H9 (cell line): Measurements from ENCODE around the gene SKIC8. TPM values are rescaled to one million over a fixed set of nuclear protein-coding genes. Genes with fewer than 3 reads are reported as not detected.

Experiments used
- DNase-seq: peaks from one replicate; pipeline ENCODE4 v3.0.0-alpha.2; 2017
- H2AFZ ChIP-seq: one replicate; pipeline ENCODE4 v1.6.1; 2013; ENCODE audit warnings: mild to moderate bottlenecking, low read length, control low read depth, moderate library complexity
- H2AK5ac ChIP-seq: 2 replicates; pipeline ENCODE4 v1.6.1; 2013; ENCODE audit warnings: low read length, control low read depth, mixed read lengths; ENCODE audit not compliant: insufficient read length
- H2BK120ac ChIP-seq: one replicate; pipeline ENCODE4 v1.6.1; 2013; ENCODE audit warnings: low read depth, mild to moderate bottlenecking, low read length, control low read depth, inconsistent platforms; ENCODE audit not compliant: poor library complexity, severe bottlenecking
- H2BK12ac ChIP-seq: 2 replicates; pipeline ENCODE4 v1.6.1; 2013; ENCODE audit warnings: low read length, control low read depth, mixed read lengths, low read depth; ENCODE audit not compliant: insufficient read length
- H2BK15ac ChIP-seq: 2 replicates; pipeline ENCODE4 v1.6.1; 2013; ENCODE audit warnings: low read depth, low read length, control low read depth
- H2BK20ac ChIP-seq: one replicate; pipeline ENCODE4 v1.6.1; 2013; ENCODE audit warnings: low read depth, mild to moderate bottlenecking, low read length, control low read depth, inconsistent platforms; ENCODE audit not compliant: poor library complexity, severe bottlenecking
- H2BK5ac ChIP-seq: 2 replicates; pipeline ENCODE4 v1.6.1; 2013; ENCODE audit warnings: low read length, control low read depth, mixed read lengths; ENCODE audit not compliant: insufficient read length
- H3K14ac ChIP-seq: 2 replicates; pipeline ENCODE4 v1.6.1; 2013; ENCODE audit warnings: low read length, control low read depth; ENCODE audit not compliant: insufficient read depth
- H3K18ac ChIP-seq: 2 replicates; pipeline ENCODE4 v1.6.1; 2013; ENCODE audit warnings: low read depth, mild to moderate bottlenecking, mixed read lengths, low read length, control low read depth; ENCODE audit not compliant: insufficient read length
- H3K23ac ChIP-seq: 2 replicates; pipeline ENCODE4 v1.6.1; 2013; ENCODE audit warnings: low read length, control low read depth, mixed read lengths, low read depth; ENCODE audit not compliant: insufficient read length
- H3K23me2 ChIP-seq: 2 replicates; pipeline ENCODE4 v1.6.1; 2013; ENCODE audit warnings: low read depth, mild to moderate bottlenecking, mixed read lengths, low read length, control low read depth; ENCODE audit not compliant: insufficient read length, poor library complexity, severe bottlenecking
- H3K27ac ChIP-seq: 2 replicates; pipeline ENCODE4 v1.5.1; 2013; ENCODE audit warnings: low read length, control low read depth, mixed read lengths, low read depth; ENCODE audit not compliant: insufficient read length
- H3K27me3 ChIP-seq: 2 replicates; pipeline ENCODE4 v1.6.1; 2013; ENCODE audit warnings: low read length, control low read depth, inconsistent platforms; ENCODE audit not compliant: insufficient read depth
- H3K4ac ChIP-seq: 2 replicates; pipeline ENCODE4 v1.6.1; 2013; ENCODE audit warnings: low read depth, mild to moderate bottlenecking, control low read depth, inconsistent platforms, low read length, moderate library complexity
- H3K4me1 ChIP-seq: 2 replicates; pipeline ENCODE4 v1.6.1; 2013; ENCODE audit warnings: low read length, control low read depth, inconsistent platforms; ENCODE audit not compliant: insufficient read depth
- H3K4me2 ChIP-seq: 2 replicates; pipeline ENCODE4 v1.6.1; 2013; ENCODE audit warnings: low read length, control low read depth, mixed read lengths; ENCODE audit not compliant: insufficient read length, insufficient read depth
- H3K56ac ChIP-seq: 2 replicates; pipeline ENCODE4 v1.6.1; 2013; ENCODE audit warnings: low read depth, mild to moderate bottlenecking, mixed read lengths, low read length, control low read depth; ENCODE audit not compliant: insufficient read length
- H3K79me1 ChIP-seq: 2 replicates; pipeline ENCODE4 v1.6.1; 2013; ENCODE audit warnings: low read depth, mild to moderate bottlenecking, moderate library complexity, low read length, control low read depth, inconsistent platforms; ENCODE audit not compliant: insufficient read depth, poor library complexity, severe bottlenecking
- H3K79me2 ChIP-seq: 2 replicates; pipeline ENCODE4 v1.6.1; 2013; ENCODE audit warnings: low read length, control low read depth, inconsistent platforms; ENCODE audit not compliant: insufficient read depth
- H3K9ac ChIP-seq: 2 replicates; pipeline ENCODE4 v1.6.1; 2013; ENCODE audit warnings: low read length, control low read depth, mixed read lengths; ENCODE audit not compliant: insufficient read length; ENCODE audit errors: extremely low read depth
- H3K9me3 ChIP-seq: one replicate; pipeline ENCODE4 v1.6.1; 2013; ENCODE audit warnings: low read depth, low read length, inconsistent platforms; ENCODE audit not compliant: control insufficient read depth
- H3T11ph ChIP-seq: one replicate; pipeline ENCODE4 v1.6.1; 2013; ENCODE audit warnings: mild to moderate bottlenecking, low read length, control low read depth, inconsistent platforms
- H4K20me1 ChIP-seq: one replicate; pipeline ENCODE4 v1.6.1; 2013; ENCODE audit not compliant: control insufficient read depth, insufficient read length, insufficient read depth
- H4K5ac ChIP-seq: 2 replicates; pipeline ENCODE4 v1.6.1; 2013; ENCODE audit warnings: low read depth, mild to moderate bottlenecking, mixed read lengths, low read length, control low read depth; ENCODE audit not compliant: insufficient read length
- H4K8ac ChIP-seq: replicated peaks from 2 replicates; pipeline ENCODE4 v1.6.1; 2013; ENCODE audit warnings: low read length, control low read depth, mixed read lengths, low read depth; ENCODE audit not compliant: insufficient read length
- H4K91ac ChIP-seq: 2 replicates; pipeline ENCODE4 v1.6.1; 2013; ENCODE audit warnings: low read depth, mild to moderate bottlenecking, moderate library complexity, mixed read lengths, low read length, control low read depth; ENCODE audit not compliant: insufficient read length
- H3K27ac Mint-ChIP-seq, 3 experiments: 2 replicates in 2 of 3; 3 replicates in 1 of 3; pipeline ENCODE4 v1.8.0; 2020 to 2021; ENCODE audit warnings: mixed read lengths in 3 of 3, mild to moderate bottlenecking in 1 of 3, moderate library complexity in 1 of 3
- H3K27me3 Mint-ChIP-seq: 2 replicates; pipeline ENCODE4 v1.8.0; 2021; ENCODE audit warnings: low read depth, mild to moderate bottlenecking, moderate library complexity, mixed read lengths
- H3K36me3 Mint-ChIP-seq, 3 experiments: 2 replicates in 2 of 3; 3 replicates in 1 of 3; pipeline ENCODE4 v1.8.0; 2020 to 2021; ENCODE audit warnings: low read depth in 3 of 3, mixed read lengths in 3 of 3; ENCODE audit not compliant: insufficient read depth in 1 of 3
- H3K4me1 Mint-ChIP-seq, 2 experiments: 2 replicates each; pipeline ENCODE4 v1.8.0; 2020; ENCODE audit warnings: mixed read lengths in 2 of 2
- H3K4me3 Mint-ChIP-seq, 2 experiments: 2 replicates in 1 of 2; 3 replicates in 1 of 2; pipeline ENCODE4 v1.8.0; 2020 to 2021; ENCODE audit warnings: mild to moderate bottlenecking in 2 of 2, mixed read lengths in 2 of 2, moderate library complexity in 1 of 2
- H3K9me3 Mint-ChIP-seq, 2 experiments: 2 replicates in 1 of 2; 3 replicates in 1 of 2; pipeline ENCODE4 v1.8.0; 2020; ENCODE audit warnings: mild to moderate bottlenecking in 2 of 2, mixed read lengths in 2 of 2, moderate library complexity in 1 of 2
- WGBS: extraction: QIAGEN DNeasy Blood & Tissue Kit; methylation state at CpG from one replicate; pipeline ENCODE4 v1.1.7; 2013; ENCODE audit warnings: missing lambda C conversion rate, low lambda C conversion rate, mixed read lengths; ENCODE audit not compliant: insufficient read length; ENCODE audit errors: extremely low coverage; 5-methylcytosine and 5-hydroxymethylcytosine counted together
- total RNA-seq: library from RNA; stranded (reverse); gene quantifications from 2 replicates; pipeline ENCODE4 v1.2.1, GENCODE V29; 2021
- TF ChIP-seq, protein P1 (sequence below): fragments of 200-600 bp; sonication (generic); conservative IDR thresholded peaks from 3 replicates; pipeline ENCODE4 v1.8.0; 2021; ENCODE audit warnings: antibody characterized with exemption, mild to moderate bottlenecking

SKIC8 gene
- total RNA-seq, 1 experiment from 2014 or later = 45.6 TPM

DNA sequence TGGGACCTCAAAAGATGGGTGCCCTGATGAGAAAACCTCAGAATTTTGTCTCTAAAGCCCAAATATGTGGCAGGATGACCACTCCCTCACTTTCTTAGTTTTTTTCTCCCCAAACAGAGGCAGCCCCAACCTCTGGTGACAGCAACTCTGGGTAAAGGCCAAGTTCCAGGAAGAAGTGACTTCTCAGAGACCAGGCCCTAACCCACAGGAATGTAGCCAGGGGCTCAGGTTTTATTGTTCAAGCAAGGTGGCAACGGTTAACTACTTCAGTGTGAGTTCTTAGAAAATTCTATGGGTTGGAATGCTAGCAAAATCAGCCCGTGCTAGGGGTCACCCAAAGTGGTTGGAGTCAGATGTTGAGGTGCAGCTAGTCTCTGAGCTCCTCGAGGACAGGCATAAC is 40.2 kb downstream of the SKIC8 start:
- Histone ChIP-seq H3K79me1 (no peaks in the 10 kb centered on the region), H3K79me2 (no peaks in the 10 kb centered on the region), H2BK120ac (no peak overlapping the region), H3K27me3 (no peaks in the 10 kb centered on the region), H3K9me3 (no peaks in the 10 kb centered on the region), H4K5ac (no peak overlapping the region), H3K27ac (no peak overlapping the region), H2BK20ac (no peak overlapping the region), H3K23me2 (no peaks in the 10 kb centered on the region), H3K9ac (no peak overlapping the region), H3T11ph (no peak overlapping the region), H4K91ac (no peak overlapping the region), H3K56ac (no peak overlapping the region), H4K8ac (no peak overlapping the region), H3K4ac (no peak overlapping the region), H3K14ac (no peak overlapping the region), H2BK15ac (no peak overlapping the region), H3K18ac (no peak overlapping the region), H2BK5ac (no peak overlapping the region), H2AFZ (no peak overlapping the region), H2AK5ac (no peak overlapping the region), H4K20me1 (no peaks in the 10 kb centered on the region), H2BK12ac (no peak overlapping the region), H3K23ac (no peak overlapping the region), H3K4me2 (no peak overlapping the region), H3K4me1 (no peaks in the 10 kb centered on the region)
- Mint-ChIP-seq H3K27me3 (peaks cover 2% of the 10 kb centered on the region), H3K36me3 (no peaks in the 10 kb centered on the region), H3K4me3 (no peak overlapping the region), H3K27ac (no peak overlapping the region; a peak in 1 of 7 replicates), H3K9me3 (no peaks in the 10 kb centered on the region), H3K4me1 (0 out of 4 replicates have a peak, but pooled peaks cover 0 to 2% of the 10 kb centered on the region in 2 experiments)
- no peak for DNase-seq
- TF ChIP-seq, protein P1, sequence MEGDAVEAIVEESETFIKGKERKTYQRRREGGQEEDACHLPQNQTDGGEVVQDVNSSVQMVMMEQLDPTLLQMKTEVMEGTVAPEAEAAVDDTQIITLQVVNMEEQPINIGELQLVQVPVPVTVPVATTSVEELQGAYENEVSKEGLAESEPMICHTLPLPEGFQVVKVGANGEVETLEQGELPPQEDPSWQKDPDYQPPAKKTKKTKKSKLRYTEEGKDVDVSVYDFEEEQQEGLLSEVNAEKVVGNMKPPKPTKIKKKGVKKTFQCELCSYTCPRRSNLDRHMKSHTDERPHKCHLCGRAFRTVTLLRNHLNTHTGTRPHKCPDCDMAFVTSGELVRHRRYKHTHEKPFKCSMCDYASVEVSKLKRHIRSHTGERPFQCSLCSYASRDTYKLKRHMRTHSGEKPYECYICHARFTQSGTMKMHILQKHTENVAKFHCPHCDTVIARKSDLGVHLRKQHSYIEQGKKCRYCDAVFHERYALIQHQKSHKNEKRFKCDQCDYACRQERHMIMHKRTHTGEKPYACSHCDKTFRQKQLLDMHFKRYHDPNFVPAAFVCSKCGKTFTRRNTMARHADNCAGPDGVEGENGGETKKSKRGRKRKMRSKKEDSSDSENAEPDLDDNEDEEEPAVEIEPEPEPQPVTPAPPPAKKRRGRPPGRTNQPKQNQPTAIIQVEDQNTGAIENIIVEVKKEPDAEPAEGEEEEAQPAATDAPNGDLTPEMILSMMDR = no peak
- WGBS = no CpG with 5 or more reads among the region's 3 CpGs
